ENCODE results near the gene IKBKE. TPM values are rescaled to one million over a fixed set of nuclear protein-coding genes. Genes with fewer than 3 reads are reported as not detected.

IKBKE gene
- total and polyA plus RNA-seq, 11 donors = 0.27 to 10.8 (median 1.1) TPM

GRCh38 chr1:206501881-206502280 lies 31.6 kb downstream of the IKBKE start:
- intact Hi-C loops (cut with DNase I) = no loop called here

DNA sequence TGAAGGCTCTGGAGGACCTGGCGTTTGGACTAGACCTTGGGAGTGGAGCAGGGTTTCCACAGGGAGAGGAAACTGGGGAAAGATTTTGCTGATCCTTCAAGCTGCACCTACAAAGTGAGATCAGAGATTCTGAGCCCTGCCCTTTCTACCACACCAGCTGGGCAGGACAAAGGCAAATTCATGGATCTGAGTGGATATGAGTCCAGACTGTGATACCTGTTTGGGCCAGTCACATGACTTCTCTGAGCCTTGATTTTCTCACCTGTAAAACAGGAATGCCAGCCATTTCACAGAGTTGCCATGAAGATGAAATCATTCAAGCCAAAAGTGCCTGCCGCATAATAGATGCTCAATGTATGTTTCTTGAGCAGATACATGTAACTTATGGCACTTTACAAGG lies 32.1 kb downstream of the IKBKE start:
- no peak for TF ChIP-seq CTCF (IDR thresholded peaks at IDR 0.05)
- no peak for TF ChIP-seq POLR2A (IDR thresholded peaks at IDR 0.05)
- Histone ChIP-seq H3K4me3 (no peak overlapping the region), H3K27me3 (peaks cover 0 to 5% (median 0%) of the 10 kb centered on the region in 9 donors), H3K9me3 (no peaks in the 10 kb centered on the region), H3K36me3 (peaks cover 0 to 9% (median 0%) of the 10 kb centered on the region in 9 donors), H3K4me1 (peaks cover 0 to 54% (median 23%) of the 10 kb centered on the region in 12 donors), H3K27ac (no peak overlapping the region)
- 95 to 97% (median 95%) methylated on average over 2 of the region's 2 CpGs for WGBS, 4 donors
- DNase-seq (no peak), ATAC-seq (no peak)
- intact Hi-C loops (cut with DNase I) = no loop called here

More at GRCh38 chr1:206501881-206502280, 31.6 kb downstream of the IKBKE start:
- H3K4me3 ChIP-seq = no peak overlapping the region
- H3K36me3 ChIP-seq = peaks cover 0 to 9% (median 0%) of the 10 kb centered on the region in 9 donors
- no peak for ATAC-seq
- H3K9me3 ChIP-seq = no peaks in the 10 kb centered on the region
- WGBS, 4 donors = 81 to 89% (median 87%) methylated on average over 4 to 5 of the region's 5 CpGs
- no peak for TF ChIP-seq CTCF (IDR thresholded peaks at IDR 0.05)
- no peak for TF ChIP-seq POLR2A (IDR thresholded peaks at IDR 0.05)
- H3K27ac ChIP-seq = peak overlapping the region in 1 of 12 donors; percentile 52
- H3K27me3 ChIP-seq = no peaks in the 10 kb centered on the region
- peak in 1 of 5 donors; percentile 5 for DNase-seq
- H3K4me1 ChIP-seq = peaks cover 0 to 54% (median 21%) of the 10 kb centered on the region in 12 donors

- H3K4me1 ChIP-seq = peaks cover 0 to 56% (median 25%) of the 10 kb centered on the region in 12 donors
- peaks cover 0 to 8% (median 0%) of the 10 kb centered on the region in 9 donors for H3K36me3 ChIP-seq
- intact Hi-C loops (cut with DNase I) = no loop called here
- no peak overlapping the region for H3K27ac ChIP-seq
- TF ChIP-seq POLR2A (IDR thresholded peaks at IDR 0.05) = no peak
- WGBS, 4 donors = 93 to 100% (median 98%) methylated on average over 1 of the region's 1 CpG
- H3K27me3 ChIP-seq = peaks cover 0 to 9% (median 0%) of the 10 kb centered on the region in 9 donors
- DNase-seq (no peak), ATAC-seq (no peak)
- no peaks in the 10 kb centered on the region for H3K9me3 ChIP-seq
- H3K4me3 ChIP-seq = no peak overlapping the region
Measured at GRCh38 chr1:206502812-206503211, 32.5 kb downstream of the IKBKE start.

- Histone ChIP-seq H3K4me1 (peaks cover 0 to 66% (median 33%) of the 10 kb centered on the region in 12 donors), H3K27me3 (peaks cover 0 to 18% (median 0%) of the 10 kb centered on the region in 9 donors), H3K9me3 (no peaks in the 10 kb centered on the region), H3K36me3 (no peaks in the 10 kb centered on the region), H3K27ac (peak overlapping the region in 9 of 12 donors; percentile 4 to 60 (median 33)), H3K4me3 (no peak overlapping the region)
- peak in 4 of 5 donors; percentile 60 to 71 (median 62) for DNase-seq
- WGBS, 4 donors = 47 to 63% (median 51%) methylated on average over 8 of the region's 8 CpGs
- TF ChIP-seq CTCF (IDR thresholded peaks at IDR 0.05) (no peak), POLR2A (IDR thresholded peaks at IDR 0.05) (no peak)
- peak; percentile 28 to 76 (median 70) for ATAC-seq
- intact Hi-C loops (cut with DNase I) = no loop called here
Measured at GRCh38 chr1:206503591-206504362, 33.5 kb downstream of the IKBKE start.

All from heart left ventricle (tissue), 16 donors.